Endothelial cell (in vitro differentiated cells): Measurements from ENCODE around the gene CRNN. TPM values are rescaled to one million over a fixed set of nuclear protein-coding genes. Genes with fewer than 3 reads are reported as not detected.

ENCODE experiments used
- DNase-seq: peaks from one replicate; pipeline ENCODE4 v3.0.0; 2021; ENCODE audit warnings: low spot score
- H3K27ac Mint-ChIP-seq: one replicate; pipeline ENCODE4 v1.8.0; 2021; ENCODE audit warnings: mixed read lengths, inconsistent platforms; ENCODE audit not compliant: unreplicated experiment
- H3K27me3 Mint-ChIP-seq: one replicate; pipeline ENCODE4 v1.8.0; 2021; ENCODE audit warnings: mild to moderate bottlenecking, moderate library complexity, mixed read lengths, inconsistent platforms; ENCODE audit not compliant: unreplicated experiment
- H3K36me3 Mint-ChIP-seq: one replicate; pipeline ENCODE4 v1.8.0; 2021; ENCODE audit warnings: mild to moderate bottlenecking, low read depth, mixed read lengths, inconsistent platforms; ENCODE audit not compliant: unreplicated experiment
- H3K4me1 Mint-ChIP-seq: one replicate; pipeline ENCODE4 v1.8.0; 2021; ENCODE audit warnings: mild to moderate bottlenecking, mixed read lengths, inconsistent platforms; ENCODE audit not compliant: unreplicated experiment
- H3K4me3 Mint-ChIP-seq: one replicate; pipeline ENCODE4 v1.8.0; 2021; ENCODE audit warnings: mild to moderate bottlenecking, mixed read lengths, inconsistent platforms; ENCODE audit not compliant: unreplicated experiment
- H3K9me3 Mint-ChIP-seq: one replicate; pipeline ENCODE4 v1.8.0; 2021; ENCODE audit warnings: mixed read lengths, inconsistent platforms; ENCODE audit not compliant: unreplicated experiment
- total RNA-seq: library from RNA; stranded (reverse); fragmentation: NEBNext Ultra II Directional; extraction: Animal tissue kit (Norgen Biotek cat#: 25700); gene quantifications from one replicate; pipeline ENCODE4 v1.2.1, GENCODE V29; 2021; ENCODE audit not compliant: unreplicated experiment
- TF ChIP-seq, protein P1 (sequence below): fragments of 200-600 bp; sonication (generic); IDR thresholded peaks from one replicate; pipeline ENCODE4 v1.5.0; 2021; ENCODE audit warnings: antibody characterized with exemption; ENCODE audit not compliant: unreplicated experiment

CRNN gene
- total RNA-seq, 1 donor from 2014 or later: not detected

DNA sequence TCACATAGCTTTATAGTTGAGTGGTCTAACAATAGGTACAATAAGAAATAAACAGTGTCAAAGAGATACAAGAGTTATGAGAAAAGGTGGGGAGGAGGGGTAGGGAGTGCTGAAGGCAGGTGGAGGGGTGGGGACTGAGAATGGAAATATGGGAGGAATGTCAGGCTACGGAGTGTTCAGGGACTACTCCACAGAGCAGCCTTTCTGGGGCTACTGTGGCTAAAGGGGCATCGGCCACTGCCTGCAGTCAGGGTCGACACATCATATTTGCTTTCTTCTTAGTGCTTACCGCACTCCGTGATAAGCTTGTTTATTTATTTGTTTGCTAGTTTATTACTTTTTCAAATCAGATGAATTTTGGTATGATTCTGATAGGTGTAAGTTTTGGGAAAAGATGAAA lies 34.4 kb upstream of the CRNN start:
- no peak for DNase-seq
- no peaks in the 10 kb centered on the region for H3K36me3 Mint-ChIP-seq
- no peaks in the 10 kb centered on the region for H3K9me3 Mint-ChIP-seq
- TF ChIP-seq, protein P1, sequence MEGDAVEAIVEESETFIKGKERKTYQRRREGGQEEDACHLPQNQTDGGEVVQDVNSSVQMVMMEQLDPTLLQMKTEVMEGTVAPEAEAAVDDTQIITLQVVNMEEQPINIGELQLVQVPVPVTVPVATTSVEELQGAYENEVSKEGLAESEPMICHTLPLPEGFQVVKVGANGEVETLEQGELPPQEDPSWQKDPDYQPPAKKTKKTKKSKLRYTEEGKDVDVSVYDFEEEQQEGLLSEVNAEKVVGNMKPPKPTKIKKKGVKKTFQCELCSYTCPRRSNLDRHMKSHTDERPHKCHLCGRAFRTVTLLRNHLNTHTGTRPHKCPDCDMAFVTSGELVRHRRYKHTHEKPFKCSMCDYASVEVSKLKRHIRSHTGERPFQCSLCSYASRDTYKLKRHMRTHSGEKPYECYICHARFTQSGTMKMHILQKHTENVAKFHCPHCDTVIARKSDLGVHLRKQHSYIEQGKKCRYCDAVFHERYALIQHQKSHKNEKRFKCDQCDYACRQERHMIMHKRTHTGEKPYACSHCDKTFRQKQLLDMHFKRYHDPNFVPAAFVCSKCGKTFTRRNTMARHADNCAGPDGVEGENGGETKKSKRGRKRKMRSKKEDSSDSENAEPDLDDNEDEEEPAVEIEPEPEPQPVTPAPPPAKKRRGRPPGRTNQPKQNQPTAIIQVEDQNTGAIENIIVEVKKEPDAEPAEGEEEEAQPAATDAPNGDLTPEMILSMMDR: no peak
- H3K4me3 Mint-ChIP-seq: no peak overlapping the region
- H3K27me3 Mint-ChIP-seq: no peaks in the 10 kb centered on the region
- H3K4me1 Mint-ChIP-seq: no peaks in the 10 kb centered on the region
- no peak overlapping the region for H3K27ac Mint-ChIP-seq

DNA sequence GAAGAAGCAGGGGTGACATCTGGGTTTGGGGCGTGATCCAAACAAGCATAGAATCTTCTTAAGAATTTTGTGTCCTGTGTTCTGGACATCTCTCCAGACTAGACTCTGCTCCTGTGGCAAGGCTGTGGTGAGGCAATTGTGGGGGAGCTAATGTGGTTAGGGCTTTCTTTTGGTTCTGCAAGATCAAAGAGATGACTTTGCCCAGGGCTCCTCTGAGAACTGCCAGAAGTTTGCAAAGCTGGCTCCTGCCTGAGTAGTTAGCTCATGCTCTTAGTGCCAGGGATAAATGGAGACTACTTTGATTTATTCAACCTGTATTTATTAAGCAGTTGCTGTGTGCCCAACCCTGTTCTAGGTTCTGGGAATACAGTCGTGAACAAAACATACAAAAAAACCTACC lies 34.0 kb upstream of the CRNN start:
- Mint-ChIP-seq H3K36me3 (no peaks in the 10 kb centered on the region), H3K9me3 (no peaks in the 10 kb centered on the region), H3K4me1 (no peaks in the 10 kb centered on the region), H3K27ac (no peak overlapping the region), H3K4me3 (no peak overlapping the region), H3K27me3 (no peaks in the 10 kb centered on the region)
- no peak for DNase-seq
- TF ChIP-seq, protein P1: no peak

DNA sequence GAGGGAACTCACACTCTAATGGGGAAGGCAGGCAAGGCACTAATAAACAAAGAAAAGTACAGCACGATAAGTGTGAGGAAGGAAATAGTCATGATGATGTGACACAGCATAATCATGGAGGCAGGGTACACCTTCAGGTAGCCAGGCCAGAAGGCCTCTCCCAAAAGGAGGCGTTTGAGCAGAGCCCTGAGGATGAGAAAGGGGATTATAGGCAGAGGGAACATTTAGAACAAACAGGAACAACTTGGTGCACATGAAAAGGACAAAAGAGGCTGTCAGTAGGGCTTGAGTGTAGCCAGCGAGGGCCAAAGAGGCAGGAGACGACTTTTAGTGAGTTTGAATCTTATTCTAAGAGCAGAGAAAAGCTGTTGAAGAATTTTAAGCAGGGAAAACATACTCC lies 33.4 kb upstream of the CRNN start:
- Mint-ChIP-seq H3K4me1 (no peaks in the 10 kb centered on the region), H3K4me3 (no peak overlapping the region), H3K27me3 (no peaks in the 10 kb centered on the region), H3K27ac (no peak overlapping the region), H3K9me3 (no peaks in the 10 kb centered on the region), H3K36me3 (no peaks in the 10 kb centered on the region)
- no peak for DNase-seq
- TF ChIP-seq, protein P1: no peak

DNA sequence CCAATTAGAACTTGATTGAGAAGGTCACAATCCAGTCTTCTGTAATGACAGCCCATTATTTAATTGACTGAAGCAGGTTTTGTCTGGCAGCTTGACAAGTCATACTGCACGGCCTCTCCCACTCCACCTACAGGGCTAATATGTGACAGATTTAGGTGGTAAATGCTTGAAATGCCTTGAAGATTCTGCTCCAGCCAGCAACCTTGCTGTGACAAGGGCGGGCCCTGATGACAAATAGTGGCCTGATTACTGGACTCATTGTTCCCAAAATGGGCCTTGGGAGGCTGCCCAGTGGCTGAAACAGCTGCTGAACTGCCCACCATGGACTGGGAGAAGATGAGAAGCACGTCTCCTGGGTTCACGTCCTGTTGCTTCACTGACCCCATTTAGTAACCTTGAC lies 30.0 kb upstream of the CRNN start:
- H3K4me3 Mint-ChIP-seq: no peak overlapping the region
- no peaks in the 10 kb centered on the region for H3K27me3 Mint-ChIP-seq
- DNase-seq: no peak
- H3K9me3 Mint-ChIP-seq: no peaks in the 10 kb centered on the region
- H3K36me3 Mint-ChIP-seq: no peaks in the 10 kb centered on the region
- TF ChIP-seq, protein P1: no peak
- no peaks in the 10 kb centered on the region for H3K4me1 Mint-ChIP-seq
- H3K27ac Mint-ChIP-seq: no peak overlapping the region

DNA sequence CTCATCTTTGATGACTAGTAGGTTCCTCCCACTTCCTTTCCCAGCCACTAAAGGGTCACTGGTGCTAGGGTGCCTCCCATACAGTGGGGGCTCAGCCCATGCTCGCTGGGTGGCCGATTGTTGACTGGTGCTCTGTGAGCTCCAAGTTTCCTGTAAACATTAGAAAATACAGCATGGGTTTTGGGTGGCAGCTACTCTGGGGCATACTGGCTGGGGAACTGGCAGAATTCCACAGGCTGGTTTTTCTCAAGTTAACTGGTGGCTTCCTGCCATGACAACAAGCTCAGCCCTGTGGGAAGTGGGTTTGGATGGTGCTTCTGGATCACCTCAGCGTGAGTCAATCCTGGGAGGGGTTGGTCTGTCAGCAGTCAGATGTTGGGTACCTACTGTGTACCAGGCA lies 28.7 kb upstream of the CRNN start:
- H3K36me3 Mint-ChIP-seq: no peaks in the 10 kb centered on the region
- H3K4me1 Mint-ChIP-seq: no peaks in the 10 kb centered on the region
- H3K4me3 Mint-ChIP-seq: no peak overlapping the region
- no peak overlapping the region for H3K27ac Mint-ChIP-seq
- no peak for DNase-seq
- no peaks in the 10 kb centered on the region for H3K9me3 Mint-ChIP-seq
- no peaks in the 10 kb centered on the region for H3K27me3 Mint-ChIP-seq
- TF ChIP-seq, protein P1: no peak
